KG1 (cell line): ENCODE measurements around the gene PDZD7.
"Not testable (repeated sequence)": the region's sequence is repeated elsewhere in the genome, so short reads cannot be mapped to it uniquely, and the experiment has no call there.

Experiments used
- DNase-seq: peaks from one replicate; lab custom pipeline; 2025; lab: John Stamatoyannopoulos, UW

PDZD7 gene

DNA sequence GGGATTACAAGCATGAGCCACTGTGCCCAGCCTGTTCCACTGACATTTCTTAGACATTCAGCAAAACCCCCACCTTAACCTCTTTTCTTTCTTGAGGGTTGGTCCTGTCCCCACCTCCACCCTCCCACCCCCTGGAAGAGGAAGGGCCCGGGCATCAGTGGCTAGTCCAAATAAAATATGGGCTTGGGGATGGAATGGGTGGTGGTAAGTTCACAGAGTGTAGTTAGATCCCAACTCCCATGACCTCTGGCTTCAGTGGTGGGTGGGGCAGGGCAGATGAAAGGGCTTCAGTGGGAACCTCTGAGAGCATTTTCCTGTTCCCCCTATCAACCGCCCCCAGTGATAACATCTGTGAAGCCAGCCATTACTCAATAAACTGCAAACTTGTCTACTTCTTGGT is 9.9 kb upstream of the PDZD7 start:
- DNase-seq = no peak

DNA sequence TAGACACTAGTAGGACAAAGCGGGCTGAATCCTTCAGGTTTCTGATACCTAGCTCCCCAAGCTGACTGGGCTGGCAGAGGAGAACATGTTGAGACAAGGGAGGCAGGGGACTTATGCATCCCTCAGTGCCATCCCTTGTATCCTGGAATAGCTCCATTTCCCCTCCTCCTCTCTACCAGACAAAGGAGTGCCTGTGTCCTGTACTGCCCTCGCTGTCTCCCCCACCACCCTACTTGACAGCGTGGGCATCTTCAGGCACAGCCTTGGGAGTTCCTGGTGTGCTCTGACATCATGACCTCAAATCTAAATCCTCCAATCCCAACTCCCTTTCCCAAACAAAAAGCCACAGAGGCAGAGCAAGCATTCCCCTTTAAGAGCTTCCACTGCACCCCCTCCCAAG is 9.1 kb upstream of the PDZD7 start:
- no peak for DNase-seq

DNA sequence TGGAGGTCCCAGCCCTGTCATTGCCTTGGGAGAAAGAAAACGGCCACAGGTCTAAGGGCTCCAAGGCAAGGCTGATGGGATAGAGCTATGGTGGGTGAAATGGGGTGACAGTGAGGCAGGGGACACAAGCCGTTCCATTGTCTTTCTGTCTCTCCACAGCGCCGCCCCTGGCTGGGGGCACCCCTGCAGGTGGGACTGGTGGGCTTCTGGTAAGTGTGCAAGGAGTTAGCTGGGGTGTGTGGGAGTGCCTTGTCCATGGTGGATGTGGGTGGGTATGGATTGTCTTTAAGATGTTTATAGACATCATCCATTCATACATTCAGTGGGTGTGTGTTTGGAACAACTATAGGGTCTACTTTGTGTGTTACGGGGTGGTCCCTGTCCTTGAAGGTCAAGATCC is 7.6 kb upstream of the PDZD7 start:
- DNase-seq = no peak

DNA sequence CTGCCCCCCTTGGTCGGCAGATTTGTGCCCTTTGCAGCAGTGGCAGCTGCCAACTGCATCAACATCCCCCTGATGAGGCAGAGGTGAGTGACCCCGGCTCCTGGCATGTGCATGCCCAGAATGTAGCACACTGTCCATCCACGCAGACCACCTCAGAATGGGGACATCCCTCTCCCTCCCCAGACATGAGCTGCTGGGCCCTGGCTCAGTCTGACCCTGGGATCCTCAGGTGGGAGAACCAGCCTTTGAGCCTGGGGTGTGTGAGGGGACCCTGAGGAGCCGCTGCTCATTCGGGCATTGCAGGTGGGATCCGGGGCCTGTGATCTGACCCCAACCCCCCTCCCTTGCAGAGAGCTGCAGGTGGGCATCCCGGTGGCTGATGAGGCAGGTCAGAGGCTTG is 5.8 kb upstream of the PDZD7 start:
- no peak for DNase-seq

DNA sequence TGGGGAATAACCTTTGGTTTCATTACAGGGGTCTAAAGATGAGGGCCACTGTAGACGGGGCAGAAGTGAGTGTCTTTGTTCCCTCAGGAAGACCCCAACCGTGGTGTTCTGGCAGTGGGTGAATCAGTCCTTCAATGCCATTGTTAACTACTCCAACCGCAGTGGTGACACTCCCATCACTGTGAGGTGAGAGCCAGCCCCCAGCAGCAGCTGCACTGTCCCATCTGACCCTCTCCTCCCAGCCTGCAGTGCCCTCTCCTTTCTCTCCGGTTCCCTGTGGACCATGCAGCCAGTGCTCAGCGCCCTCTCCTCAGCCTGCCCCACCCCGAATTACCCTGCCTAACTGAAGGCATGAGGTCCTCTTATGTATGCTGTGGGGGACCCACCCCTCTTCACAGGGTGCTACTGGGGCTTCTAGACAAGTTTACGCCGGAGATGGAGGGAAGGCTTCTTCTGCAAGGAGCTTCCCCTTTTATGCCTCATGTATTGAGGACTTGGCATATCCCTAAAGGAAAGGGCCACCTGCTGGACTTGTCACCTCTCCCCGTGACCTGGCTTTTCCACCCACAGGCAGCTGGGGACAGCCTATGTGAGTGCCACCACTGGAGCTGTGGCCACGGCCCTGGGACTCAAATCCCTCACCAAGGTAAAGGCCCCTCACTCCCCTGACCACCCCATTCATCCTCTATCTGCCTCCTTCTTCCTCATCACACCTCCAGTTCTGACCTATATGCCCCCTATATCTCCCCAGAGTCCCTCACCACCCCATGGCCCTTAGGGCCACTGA is 5.2 kb upstream of the PDZD7 start:
- DNase-seq = no peak

DNA sequence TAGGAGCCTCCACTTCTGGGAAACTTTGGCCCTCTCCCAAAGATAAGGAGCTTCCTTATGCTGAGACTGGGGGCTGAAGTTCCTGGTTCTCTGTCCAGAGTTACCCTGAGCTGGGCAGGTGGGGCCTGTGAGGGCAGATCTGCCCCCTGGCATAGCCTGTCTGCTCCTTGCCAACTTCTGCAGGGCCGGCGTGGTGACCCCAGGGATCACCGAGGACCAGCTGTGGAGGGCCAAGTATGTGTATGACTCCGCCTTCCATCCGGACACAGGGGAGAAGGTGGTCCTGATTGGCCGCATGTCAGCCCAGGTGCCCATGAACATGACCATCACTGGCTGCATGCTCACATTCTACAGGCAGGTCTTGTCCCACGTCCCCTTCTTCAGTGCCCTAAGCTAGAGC is 4.4 kb upstream of the PDZD7 start:
- no peak for DNase-seq

DNA sequence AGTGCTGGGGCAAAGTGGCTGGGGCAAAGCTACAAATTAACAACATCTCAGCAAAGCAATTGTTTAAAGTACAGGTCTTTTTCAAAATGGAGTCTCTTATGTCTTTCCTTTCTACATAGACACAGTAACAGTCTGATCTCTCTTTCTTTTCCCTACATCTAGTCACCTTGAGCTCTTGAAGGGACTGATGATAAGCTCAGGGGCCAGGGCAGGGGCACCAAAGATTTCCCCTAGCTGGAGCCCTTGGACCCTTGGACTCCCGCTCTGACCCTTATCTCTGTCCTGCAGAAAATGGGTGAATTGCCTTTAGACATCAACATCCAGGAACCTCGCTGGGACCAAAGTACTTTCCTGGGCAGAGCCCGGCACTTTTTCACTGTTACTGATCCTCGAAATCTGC is 3.5 kb upstream of the PDZD7 start:
- DNase-seq = not testable (repeated sequence)

DNA sequence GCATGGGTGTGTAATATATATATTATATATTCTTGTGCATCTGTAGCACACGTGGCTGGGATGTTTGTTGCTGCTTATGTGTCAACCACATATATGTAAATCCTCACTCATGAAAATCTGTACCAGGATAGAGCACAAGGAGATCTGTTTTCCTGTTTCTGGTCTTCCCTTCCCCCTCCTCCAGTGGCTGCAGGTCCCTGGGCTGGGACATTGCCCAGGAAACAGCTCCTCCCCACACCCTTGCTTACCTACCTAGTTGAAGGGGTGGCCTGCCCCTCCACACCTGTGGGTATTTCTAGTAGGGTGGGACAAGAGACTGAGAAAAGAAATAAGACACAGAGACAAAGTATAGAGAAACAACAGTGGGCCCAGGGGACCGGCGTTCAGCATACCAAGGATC is 2.3 kb upstream of the PDZD7 start:
- no peak for DNase-seq

DNA sequence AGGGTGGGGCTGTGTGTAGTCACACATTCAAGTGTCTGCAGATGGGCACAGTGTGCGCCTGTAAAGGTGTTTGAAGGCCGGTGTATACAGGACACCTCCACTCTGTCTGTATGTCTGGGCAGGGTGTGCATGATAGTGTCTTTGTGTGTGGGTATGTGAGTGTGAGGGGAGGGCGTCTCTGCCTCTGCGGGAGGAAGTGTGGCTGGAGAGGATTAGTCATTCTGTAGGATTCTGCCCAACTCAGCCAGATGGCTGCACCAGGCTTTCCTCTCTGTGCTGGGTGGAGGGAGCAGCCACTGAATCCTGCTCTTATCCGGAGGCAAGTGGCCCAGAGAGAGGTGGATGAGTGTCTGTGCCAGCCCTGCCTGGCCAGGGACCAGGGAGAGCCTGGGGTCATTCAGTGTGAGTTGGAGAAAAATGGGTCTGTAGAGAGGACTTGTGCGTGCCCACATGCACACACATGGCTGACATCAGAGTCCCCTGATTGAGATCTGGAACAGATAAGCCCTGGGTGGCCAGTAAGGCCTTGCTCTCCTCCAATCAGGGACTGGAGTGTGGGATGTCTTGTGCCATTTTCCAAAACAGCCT is 1.8 kb upstream of the PDZD7 start:
- peak; percentile 53 for DNase-seq

DNA sequence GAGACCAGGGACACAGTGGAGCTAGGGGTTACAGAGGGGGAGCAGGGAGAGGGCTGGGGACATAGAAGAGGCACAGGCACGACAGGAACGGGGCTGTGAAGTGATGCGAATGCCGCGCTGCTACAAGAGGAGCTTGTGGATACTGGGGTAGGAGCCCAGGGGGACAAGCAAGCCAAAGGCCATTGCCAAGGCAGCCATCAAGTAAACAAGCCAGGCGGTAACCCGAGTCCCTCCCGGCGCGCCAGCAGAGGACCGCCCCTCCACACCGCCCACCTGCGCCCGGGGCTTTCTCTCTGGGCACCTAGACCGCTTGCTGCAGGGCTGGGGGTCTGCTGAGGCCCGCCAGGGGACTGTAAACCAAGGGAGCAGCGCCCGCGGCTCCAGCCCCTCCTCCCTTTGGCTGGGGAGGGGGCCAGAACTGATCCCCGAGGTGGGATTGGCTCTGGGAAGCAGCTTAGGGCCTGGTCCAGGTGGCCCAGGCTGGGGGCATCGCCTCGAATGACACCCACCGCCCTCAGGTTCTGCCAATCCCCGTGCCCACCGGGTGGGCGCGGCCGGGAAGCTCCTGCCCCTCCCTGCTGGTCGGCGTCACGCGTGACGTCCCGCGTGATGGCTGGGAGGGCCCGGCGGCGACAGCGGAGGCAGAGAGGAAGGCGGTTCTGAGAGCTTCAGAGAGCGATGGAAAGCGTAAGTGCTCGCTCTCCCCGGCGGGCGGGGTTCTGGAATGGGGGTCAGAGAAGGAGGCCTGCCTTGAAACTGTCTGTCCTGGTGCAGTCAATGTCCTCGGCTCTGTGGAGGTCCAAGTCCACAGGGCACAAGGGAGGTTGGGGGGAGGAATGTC is 1.1 kb upstream of the PDZD7 start:
- peak; percentile 53 for DNase-seq

DNA sequence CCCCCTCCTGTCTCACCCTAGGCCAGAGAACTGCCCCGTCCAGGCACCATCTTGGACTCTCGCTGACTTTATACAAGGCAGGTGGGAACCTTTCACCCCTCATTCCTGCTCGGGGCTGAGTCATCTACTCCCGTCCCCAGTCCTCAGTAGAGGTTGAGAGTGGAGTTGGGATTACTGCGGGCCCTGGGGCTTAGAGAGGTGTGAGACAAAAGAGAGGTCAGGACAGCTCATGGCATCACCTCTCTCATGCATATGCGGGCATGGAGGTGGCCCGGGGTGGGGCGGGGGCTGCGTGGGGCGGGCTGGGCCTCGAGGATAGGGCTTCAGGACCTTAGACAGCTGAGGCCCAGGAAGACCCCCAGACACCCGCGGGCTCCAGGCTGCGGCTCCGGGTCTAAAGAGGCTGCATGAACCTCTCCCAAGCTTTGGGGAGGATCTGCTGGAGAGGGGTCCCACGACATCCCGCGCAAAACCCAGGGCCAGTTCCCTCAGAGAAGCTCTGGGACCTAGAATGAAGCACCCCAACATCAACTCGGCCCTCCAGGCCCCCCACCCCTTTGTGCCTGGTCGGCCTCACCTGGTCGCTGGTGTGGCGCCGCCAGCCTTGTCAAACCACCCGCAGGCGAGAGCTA is 317 bp downstream of the PDZD7 start:
- DNase-seq = no peak

DNA sequence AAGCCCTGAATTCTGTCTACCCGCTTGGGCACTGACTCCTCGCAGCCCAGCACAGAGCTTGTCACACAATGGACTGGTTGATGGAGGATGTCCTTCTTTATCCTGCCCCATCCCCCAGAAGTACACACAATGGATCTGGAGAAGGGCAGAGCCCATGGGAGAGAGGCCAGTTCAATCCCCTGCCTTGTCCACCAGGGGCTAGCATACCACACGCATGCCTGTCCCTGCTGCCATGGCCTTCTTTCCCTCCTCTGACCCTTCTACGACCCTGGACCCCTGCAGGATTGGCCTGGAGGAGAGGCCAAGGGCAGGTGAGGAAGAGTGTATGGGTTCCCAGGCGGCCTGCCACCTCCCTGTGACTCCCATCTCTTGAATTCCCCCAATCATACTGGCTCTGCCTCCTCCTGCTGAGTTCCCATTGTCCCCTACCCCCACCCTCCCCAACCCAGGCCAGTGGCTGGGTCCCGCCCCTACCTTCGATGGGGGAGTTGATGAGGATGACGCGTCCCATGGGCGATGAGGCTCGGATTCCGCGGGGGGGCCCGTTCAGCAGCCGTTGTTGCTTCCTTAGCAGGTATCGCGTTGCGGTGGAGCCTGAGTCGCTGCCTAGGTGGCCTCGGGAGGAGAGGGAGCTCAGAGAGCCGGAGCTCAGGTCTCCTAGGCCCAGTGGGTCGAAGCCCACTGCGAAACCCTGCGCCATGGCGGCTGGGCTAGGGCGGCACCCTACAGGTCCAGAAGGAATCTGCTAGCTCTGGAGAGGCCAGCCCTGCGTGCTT is 1.2 kb downstream of the PDZD7 start:
- DNase-seq = no peak

DNA sequence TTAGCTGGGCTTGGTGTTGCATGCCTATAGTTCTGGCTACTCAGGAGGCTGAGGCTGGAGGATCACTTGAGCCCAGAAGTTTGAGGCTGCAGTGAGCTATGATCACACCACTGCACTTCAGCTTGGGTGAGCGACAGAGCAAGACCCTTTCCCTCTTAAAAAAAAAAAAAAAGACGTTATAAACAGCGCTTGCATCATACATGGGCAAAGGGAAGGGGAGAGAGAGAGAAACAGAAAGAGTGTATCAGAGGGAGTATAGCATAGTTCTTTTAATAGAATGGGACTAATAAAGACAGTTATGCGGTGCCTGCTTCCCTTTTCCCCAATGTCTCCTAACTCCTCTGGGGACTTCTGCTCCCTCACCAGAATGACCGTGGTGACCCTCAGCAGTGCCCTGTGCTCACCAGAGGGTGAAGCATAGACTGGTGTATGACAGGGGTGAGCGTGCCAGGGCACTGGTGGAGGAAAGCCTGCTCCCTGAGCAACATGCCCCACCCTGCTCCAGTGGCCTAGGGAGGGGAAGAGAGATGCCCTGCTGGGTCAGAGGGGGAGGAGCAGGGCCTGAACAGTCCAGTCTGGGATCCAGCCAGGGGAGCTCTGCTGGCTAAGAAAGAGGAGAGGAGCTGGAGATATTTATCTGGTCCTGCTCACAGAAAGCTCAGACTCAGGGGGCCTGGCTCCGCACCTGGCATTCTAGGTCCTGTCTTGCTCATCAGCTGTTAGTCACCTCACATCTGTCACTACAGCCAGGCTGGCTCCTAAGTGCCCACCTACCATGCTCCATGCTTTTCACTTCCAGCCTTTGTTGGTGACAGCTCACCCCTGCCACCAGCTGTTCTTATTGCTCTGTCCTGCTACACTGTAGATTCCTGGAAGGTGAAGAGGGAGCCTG is 2.2 kb downstream of the PDZD7 start:
- DNase-seq = no peak

DNA sequence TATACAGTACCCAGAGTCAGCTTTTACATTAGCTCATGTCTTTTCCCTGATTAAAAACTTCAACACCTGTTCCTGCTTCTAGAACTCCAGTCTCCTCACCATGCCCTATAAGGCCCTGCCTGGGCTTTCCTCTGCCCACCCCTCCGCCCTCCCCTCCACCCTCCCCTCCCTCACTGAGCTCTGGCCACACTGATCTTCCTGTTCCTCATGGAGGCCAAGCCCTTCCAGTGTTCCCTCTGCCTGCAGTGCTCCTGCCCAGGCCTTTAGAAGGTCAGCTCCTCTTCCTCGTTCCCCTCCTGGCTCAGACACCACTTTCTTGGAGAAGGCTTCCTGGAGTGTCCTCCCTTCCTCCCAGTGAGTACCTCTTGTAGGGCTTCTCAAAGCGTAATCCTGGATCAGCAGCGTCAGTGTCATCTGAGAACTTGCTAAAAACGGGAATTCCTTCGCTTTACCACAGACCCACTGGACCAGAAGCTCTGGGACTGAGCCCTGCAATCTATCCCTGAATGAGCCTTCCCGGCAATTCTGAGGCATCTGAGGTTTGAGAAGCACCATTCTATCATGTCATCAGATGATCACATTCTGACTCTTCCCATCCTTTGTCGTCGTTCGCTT is 3.7 kb downstream of the PDZD7 start:
- DNase-seq = no peak

DNA sequence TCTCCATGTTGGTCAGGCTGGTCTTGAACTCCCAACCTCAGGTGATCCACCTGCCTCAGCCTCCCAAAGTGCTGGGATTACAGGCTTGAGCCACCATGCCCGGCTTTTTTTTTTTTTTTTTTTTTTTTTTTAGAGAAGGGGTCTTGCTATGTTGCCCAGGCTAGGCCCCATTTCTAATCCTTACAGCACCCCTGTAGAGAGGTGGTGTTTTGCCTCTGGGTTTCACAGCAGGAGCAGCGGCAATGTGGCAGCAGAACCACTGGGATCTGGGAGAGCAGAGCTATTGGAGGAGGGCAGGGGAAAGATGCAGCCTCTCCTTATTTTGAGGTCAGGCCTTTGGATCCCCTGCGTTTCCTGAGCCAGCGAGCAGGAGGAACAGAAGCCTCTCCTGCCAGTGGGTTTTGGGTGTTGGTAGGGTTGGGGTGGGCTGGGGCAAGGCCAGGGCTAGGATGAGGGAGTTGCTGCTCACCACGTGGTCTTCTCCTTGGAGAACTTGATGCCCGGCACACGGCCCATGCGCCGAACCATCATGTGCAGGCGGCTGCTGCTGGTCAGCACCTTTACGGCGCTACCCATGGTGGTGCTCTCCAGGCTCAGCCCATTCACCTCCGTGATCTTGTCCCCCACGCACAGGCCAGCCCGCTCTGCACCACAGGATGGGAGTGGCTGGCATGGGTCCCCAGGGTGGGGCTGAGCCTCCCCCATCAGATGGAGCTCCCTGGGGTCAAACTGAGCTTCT is 7.8 kb downstream of the PDZD7 start:
- no peak for DNase-seq

DNA sequence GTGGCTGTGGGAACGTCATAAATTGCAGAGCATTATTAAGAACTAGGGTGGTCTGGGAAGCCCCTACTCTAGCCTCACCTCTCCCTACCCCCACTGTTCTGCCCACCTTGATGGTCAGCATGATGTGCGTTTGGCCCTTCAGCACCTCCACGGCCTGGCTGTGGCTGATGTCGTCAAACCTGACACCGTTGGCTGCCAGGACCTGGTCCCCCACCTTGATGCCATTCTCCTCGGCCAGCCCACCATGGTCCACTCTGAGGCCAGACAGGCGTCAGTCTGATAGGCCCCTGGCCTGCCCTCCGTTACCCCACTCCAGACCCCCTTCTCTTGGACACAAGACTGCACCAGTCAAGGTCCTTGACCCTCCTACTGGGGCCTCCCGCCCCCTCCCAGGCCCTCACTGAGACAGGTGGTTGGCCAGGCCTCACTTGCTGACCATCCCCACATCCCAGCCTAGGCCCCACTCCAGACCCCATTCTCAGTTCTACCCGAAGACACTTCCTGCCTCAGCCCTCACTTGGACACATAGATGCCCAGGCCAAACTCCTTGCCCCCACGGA is 9.2 kb downstream of the PDZD7 start:
- no peak for DNase-seq

DNA sequence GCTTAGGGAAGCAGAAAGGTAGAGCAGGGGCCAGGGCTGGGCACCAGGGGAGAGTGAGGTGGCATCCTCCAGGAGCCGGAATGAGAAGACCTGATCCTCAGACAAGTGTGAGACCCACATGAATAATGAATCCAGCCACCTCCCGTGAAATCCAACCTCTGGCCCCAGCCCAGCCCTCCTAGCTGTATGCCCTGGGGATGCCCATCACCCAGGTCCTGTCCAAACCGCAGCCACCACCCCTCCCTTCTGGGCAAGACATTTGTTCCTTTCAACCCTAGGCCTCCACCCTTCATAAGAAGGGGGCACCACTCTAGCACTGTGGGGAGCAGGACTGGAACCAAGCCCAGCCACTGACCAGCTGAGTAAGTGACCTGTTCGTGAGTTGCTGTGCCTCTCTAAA is 9.7 kb downstream of the PDZD7 start:
- DNase-seq = no peak

DNA sequence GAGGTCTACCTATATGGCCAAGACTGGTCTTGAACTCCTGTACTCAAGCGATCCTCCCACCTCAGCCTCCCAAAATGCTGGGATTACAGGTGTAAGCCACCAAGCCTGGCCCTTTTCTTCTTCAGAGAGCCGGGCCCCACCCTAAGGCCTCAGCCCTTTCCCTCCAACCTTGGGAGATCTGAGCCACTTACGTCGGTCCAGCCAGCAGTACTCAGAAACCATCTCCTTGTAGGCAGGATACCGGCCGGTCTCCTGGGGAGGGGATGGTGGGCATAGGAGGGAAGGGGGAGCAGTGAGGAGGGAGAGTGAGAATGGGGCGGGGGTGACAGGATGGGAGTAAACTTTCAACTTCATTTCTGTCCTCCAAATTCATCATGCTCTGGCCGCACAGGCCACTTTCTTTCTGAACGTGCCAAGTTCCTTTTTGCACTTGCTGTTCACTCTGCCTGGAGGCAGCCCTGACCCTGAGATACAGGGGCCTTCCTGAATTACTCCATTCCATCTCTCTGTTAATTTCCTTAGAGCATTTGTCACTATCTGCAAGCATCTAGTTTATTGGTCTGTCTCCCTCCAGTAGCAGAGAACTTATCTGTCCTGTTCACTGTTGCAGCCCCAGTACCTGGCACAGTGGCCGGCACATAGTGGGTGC is 10.4 kb downstream of the PDZD7 start:
- no peak for DNase-seq

DNA sequence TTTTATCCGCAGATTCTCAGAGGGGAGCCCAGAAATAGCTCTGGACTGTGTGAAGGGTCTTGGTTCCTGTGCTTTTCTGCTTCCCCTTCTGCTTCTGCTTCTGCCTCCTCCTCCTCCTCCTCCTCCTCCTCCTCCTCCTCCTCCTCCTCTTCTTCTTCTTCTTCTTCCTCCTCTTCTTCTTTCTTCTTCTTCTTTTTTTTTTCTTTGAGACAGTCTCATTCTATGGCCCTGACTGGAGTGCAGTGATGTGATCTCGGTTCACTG is 11.6 kb downstream of the PDZD7 start:
- no peak for DNase-seq
